Upper lobe of right lung (tissue), 1 donor: ENCODE data around the gene KRCC1. TPM values are rescaled to one million over a fixed set of nuclear protein-coding genes. Genes with fewer than 3 reads are reported as not detected.
A peak's percentile ranks its signal among the peaks of the same experiment; 100 is the strongest.
"Not testable (repeated sequence)": the region's sequence is repeated elsewhere in the genome, so short reads cannot be mapped to it uniquely, and the experiment has no call there.

ENCODE experiments used
- ATAC-seq: fragments of 200-7000 bp; cut with Tn5 transposase; one replicate; pipeline ENCODE4 v1.9.1; 2020; ENCODE audit warnings: mild to moderate bottlenecking, moderate library complexity
- DNase-seq: peaks from one replicate; pipeline ENCODE4 v3.0.0-alpha.2; 2020
- H3K27ac ChIP-seq: fragments of 200-600 bp; one replicate; pipeline ENCODE4 v1.8.0; 2022
- H3K27me3 ChIP-seq: fragments of 200-600 bp; one replicate; pipeline ENCODE4 v1.8.0; 2022; ENCODE audit warnings: mild to moderate bottlenecking
- H3K36me3 ChIP-seq: fragments of 200-600 bp; one replicate; pipeline ENCODE4 v1.8.0; 2022
- H3K4me1 ChIP-seq: fragments of 200-600 bp; one replicate; pipeline ENCODE4 v1.8.0; 2022
- H3K4me3 ChIP-seq: fragments of 200-600 bp; one replicate; pipeline ENCODE4 v1.8.0; 2022; ENCODE audit warnings: mild to moderate bottlenecking
- H3K9me3 ChIP-seq: fragments of 200-600 bp; one replicate; pipeline ENCODE4 v1.8.0; 2022
- CTCF ChIP-seq: fragments of 200-600 bp; IDR thresholded peaks from one replicate; pipeline ENCODE4 v1.8.0; 2022; ENCODE audit warnings: antibody characterized with exemption
- intact Hi-C: fragments of 100-400 bp; cut with DNase I; formaldehyde crosslinking; loops from one replicate; pipeline ENCODE4 v1.11.0; 2022
- total RNA-seq: library from RNA; stranded (reverse); fragmentation: NEBNext Ultra II Directional; extraction: Animal tissue kit (Norgen Biotek cat#: 25700); gene quantifications from one replicate; pipeline ENCODE4 v1.2.1, GENCODE V29; 2021
- donor health status: DM: no; HTN: yes; CAD: no; lungs with severe emphysema.

The KRCC1 gene
- total RNA-seq, 1 donor from 2014 or later, result 18.9 TPM

GRCh38 chr2:88005776-88006175 is 49.8 kb downstream of the KRCC1 start:
- DNase-seq (no peak), ATAC-seq (no peak)
- Histone ChIP-seq H3K4me1 (no peaks in the 10 kb centered on the region), H3K4me3 (no peak overlapping the region), H3K9me3 (no peaks in the 10 kb centered on the region), H3K27ac (no peak overlapping the region), H3K36me3 (no peaks in the 10 kb centered on the region), H3K27me3 (no peaks in the 10 kb centered on the region)
- no peak for TF ChIP-seq CTCF
- intact Hi-C loops, result no loop called here

- Histone ChIP-seq H3K4me3 (no peak overlapping the region), H3K27ac (no peak overlapping the region), H3K36me3 (no peaks in the 10 kb centered on the region), H3K9me3 (no peaks in the 10 kb centered on the region), H3K27me3 (no peaks in the 10 kb centered on the region), H3K4me1 (no peaks in the 10 kb centered on the region)
- intact Hi-C loops, result no loop called here
- no peak for DNase-seq
- peak; percentile 28 for ATAC-seq
- TF ChIP-seq CTCF, result no peak
Observed at GRCh38 chr2:88003074-88003755, 52.4 kb downstream of the KRCC1 start.

- Histone ChIP-seq H3K9me3 (no peaks in the 10 kb centered on the region), H3K4me1 (no peaks in the 10 kb centered on the region), H3K27ac (no peak overlapping the region), H3K27me3 (no peaks in the 10 kb centered on the region), H3K4me3 (no peak overlapping the region), H3K36me3 (no peaks in the 10 kb centered on the region)
- intact Hi-C loops, result no loop called here
- no peak for TF ChIP-seq CTCF
- no peak for ATAC-seq
- DNase-seq, result no peak
Observed at GRCh38 chr2:88002359-88002707, 53.2 kb downstream of the KRCC1 start.

GRCh38 chr2:88000474-88000873 is 55.1 kb downstream of the KRCC1 start:
- H3K9me3 ChIP-seq, ATAC-seq, DNase-seq, H3K4me1 ChIP-seq, intact Hi-C loops, H3K27ac ChIP-seq, H3K27me3 ChIP-seq, H3K4me3 ChIP-seq, H3K36me3 ChIP-seq: not testable (repeated sequence)

- DNase-seq (no peak), ATAC-seq (peak; percentile 46)
- Histone ChIP-seq H3K4me3 (no peak overlapping the region), H3K27me3 (no peaks in the 10 kb centered on the region), H3K9me3 (no peaks in the 10 kb centered on the region), H3K36me3 (no peaks in the 10 kb centered on the region), H3K4me1 (no peaks in the 10 kb centered on the region), H3K27ac (no peak overlapping the region)
- intact Hi-C loops, result no loop called here
- no peak for TF ChIP-seq CTCF
Observed at GRCh38 chr2:87996570-87996969, 59.0 kb downstream of the KRCC1 start.

GRCh38 chr2:87995756-87996155 is 59.8 kb downstream of the KRCC1 start:
- ATAC-seq (no peak), DNase-seq (no peak)
- H3K4me1 ChIP-seq, result no peaks in the 10 kb centered on the region
- no peak overlapping the region for H3K27ac ChIP-seq
- H3K4me3 ChIP-seq, result no peak overlapping the region
- intact Hi-C loops, result no loop called here
- H3K36me3 ChIP-seq, result no peaks in the 10 kb centered on the region
- no peaks in the 10 kb centered on the region for H3K9me3 ChIP-seq
- TF ChIP-seq CTCF, result no peak
- no peaks in the 10 kb centered on the region for H3K27me3 ChIP-seq

GRCh38 chr2:87994304-87994850 is 61.2 kb downstream of the KRCC1 start:
- not testable (repeated sequence) for H3K9me3 ChIP-seq

GRCh38 chr2:87992569-87992968 is 63.0 kb downstream of the KRCC1 start:
- H3K4me3 ChIP-seq, intact Hi-C loops, DNase-seq, H3K36me3 ChIP-seq, ATAC-seq, H3K9me3 ChIP-seq, H3K27me3 ChIP-seq, H3K4me1 ChIP-seq, H3K27ac ChIP-seq: not testable (repeated sequence)

More at GRCh38 chr2:87994304-87994850, 61.2 kb downstream of the KRCC1 start:
- H3K4me1 ChIP-seq, ATAC-seq, H3K4me3 ChIP-seq, H3K36me3 ChIP-seq, intact Hi-C loops, H3K27me3 ChIP-seq, DNase-seq, H3K27ac ChIP-seq: not testable (repeated sequence)

GRCh38 chr2:87987473-87987872 is 68.1 kb downstream of the KRCC1 start:
- ATAC-seq, H3K36me3 ChIP-seq, H3K4me1 ChIP-seq, intact Hi-C loops, H3K9me3 ChIP-seq, DNase-seq, H3K4me3 ChIP-seq, H3K27ac ChIP-seq, H3K27me3 ChIP-seq: not testable (repeated sequence)
